ENCODE results near the gene PRPF31. TPM values are rescaled to one million over a fixed set of nuclear protein-coding genes. Genes with fewer than 3 reads are reported as not detected.
A peak's percentile ranks its signal among the peaks of the same experiment; 100 is the strongest.
"Not testable (repeated sequence)": the region's sequence is repeated elsewhere in the genome, so short reads cannot be mapped to it uniquely, and the experiment has no call there.

Gene PRPF31
- total RNA-seq, 1 experiment from 2014 or later: 67.3 TPM

DNA sequence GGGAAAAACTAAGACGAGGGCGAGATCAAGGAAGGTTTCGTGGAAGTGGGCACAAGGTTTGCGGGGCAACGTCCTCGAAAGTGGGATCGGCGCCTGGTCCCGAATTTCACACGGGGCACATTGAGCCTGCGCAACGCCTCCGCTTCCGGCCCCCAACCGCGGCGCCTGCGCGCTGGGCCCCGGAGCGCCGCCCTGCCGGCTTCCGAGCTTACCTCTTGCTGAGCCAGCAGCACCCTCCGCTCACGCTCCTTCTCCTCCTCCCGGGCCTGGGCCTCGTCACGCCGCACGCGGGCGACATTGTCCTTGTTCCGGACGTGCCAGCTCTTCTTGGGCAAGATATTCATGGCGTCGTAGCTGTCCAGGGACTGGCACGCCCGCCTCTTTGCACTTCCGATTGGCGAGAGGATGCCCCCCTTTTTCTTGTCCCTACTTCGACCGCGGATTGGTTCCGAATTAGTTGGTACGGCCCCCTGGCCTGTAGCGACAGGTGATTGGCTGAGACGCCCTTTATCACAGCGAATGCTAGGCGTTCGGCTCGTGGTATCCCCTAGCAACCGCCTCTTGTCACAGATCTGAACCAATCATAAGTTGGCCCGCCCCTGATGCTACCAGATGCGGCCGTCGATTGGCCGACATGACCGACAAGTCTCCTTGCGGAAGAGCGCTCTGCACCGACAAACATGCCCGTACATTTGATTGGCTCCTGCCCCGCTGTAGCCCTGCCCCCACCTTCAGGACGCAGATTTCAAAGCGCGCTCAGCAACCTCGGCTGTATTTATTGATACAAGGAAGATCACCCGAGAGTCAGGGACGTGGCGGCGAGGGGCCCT, 44.0 kb downstream of the PRPF31 start, which contains the start of gene LENG1:
Gene LENG1 (minus strand): TSS at position 370 of the 830 bp plus-strand sequence. CDS start 26 bp downstream, at position 344.
- H3K36me3 ChIP-seq: peaks cover 22% of the 10 kb centered on the region
- no peaks in the 10 kb centered on the region for H3K27me3 ChIP-seq
- H3K9me3 ChIP-seq (replicated peaks): 0 out of 2 replicates have a peak, but pooled peaks cover 3% of the 10 kb centered on the region
- H3K27ac ChIP-seq: peak within 1 kb of the TSS; percentile 78
- peak; percentile 100 for DNase-seq
- peaks cover 8% of the 10 kb centered on the region for H3K4me1 ChIP-seq
- H3K4me3 ChIP-seq: peak within 1 kb of the TSS; percentile 88

DNA sequence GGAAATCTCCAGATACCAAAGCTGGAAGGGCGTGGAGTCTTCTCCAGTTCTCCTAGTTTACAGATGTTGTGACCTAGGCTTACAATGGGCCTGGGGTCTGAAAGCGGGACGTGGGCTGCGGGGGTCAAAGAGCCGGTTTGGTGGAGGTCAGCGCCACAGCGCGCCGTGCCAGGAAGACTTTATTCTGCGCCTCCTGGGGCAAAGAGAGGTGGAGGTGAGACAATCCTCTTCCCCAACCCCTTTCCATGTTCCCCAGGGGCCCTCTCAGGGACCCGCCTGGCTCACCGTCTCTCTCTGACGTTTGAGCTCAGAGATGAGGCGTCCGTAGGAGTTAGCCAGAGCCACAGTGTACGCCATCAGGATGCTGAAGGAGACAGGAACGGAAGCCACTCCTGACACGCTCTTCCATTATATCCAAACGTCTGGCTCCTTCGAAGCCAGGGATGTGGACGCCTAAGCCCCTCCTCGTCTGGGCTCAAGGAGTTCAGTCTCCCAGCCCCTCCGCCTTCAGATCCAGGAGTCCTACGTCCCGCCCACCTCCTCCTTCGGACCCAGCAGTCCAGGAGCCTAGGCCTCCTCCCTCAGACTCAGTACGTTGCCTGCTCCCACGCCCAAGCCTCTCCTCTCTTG, 44.7 kb downstream of the PRPF31 start:
- Histone ChIP-seq H3K4me1 (peaks cover 8% of the 10 kb centered on the region), H3K4me3 (peak overlapping the region; percentile 88), H3K27ac (peak overlapping the region; percentile 35), H3K36me3 (peaks cover 18% of the 10 kb centered on the region), H3K27me3 (no peaks in the 10 kb centered on the region), H3K9me3 (replicated peaks) (0 out of 2 replicates have a peak, but pooled peaks cover 4% of the 10 kb centered on the region)
- peak in 1 of 2 experiments; percentile 49 for DNase-seq

DNA sequence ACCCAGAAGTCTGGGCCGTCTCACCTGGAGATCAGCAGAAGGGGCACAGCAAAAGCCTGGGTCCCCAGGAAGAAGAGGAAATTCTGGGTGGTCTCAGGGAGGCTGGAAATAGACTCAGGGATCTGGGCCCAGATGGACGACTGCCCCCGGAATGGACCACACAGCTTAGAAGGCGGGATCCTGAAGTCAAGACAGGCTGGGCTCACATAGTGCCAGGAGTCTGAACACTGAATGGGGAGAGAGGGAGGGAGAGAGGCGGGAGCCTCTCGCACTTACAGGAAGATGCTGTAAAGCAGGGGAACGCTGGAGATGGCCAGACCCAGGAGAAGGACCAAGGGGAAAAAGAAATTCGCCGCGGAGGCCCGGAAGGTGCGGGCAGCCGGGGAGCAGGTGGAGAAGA, 45.3 kb downstream of the PRPF31 start:
- peak overlapping the region; percentile 88 for H3K4me3 ChIP-seq
- DNase-seq: no peak
- H3K27ac ChIP-seq: no peak overlapping the region
- H3K36me3 ChIP-seq: peaks cover 15% of the 10 kb centered on the region
- H3K9me3 ChIP-seq (replicated peaks): 0 out of 2 replicates have a peak, but pooled peaks cover 4% of the 10 kb centered on the region
- H3K4me1 ChIP-seq: peaks cover 8% of the 10 kb centered on the region
- H3K27me3 ChIP-seq: no peaks in the 10 kb centered on the region

DNA sequence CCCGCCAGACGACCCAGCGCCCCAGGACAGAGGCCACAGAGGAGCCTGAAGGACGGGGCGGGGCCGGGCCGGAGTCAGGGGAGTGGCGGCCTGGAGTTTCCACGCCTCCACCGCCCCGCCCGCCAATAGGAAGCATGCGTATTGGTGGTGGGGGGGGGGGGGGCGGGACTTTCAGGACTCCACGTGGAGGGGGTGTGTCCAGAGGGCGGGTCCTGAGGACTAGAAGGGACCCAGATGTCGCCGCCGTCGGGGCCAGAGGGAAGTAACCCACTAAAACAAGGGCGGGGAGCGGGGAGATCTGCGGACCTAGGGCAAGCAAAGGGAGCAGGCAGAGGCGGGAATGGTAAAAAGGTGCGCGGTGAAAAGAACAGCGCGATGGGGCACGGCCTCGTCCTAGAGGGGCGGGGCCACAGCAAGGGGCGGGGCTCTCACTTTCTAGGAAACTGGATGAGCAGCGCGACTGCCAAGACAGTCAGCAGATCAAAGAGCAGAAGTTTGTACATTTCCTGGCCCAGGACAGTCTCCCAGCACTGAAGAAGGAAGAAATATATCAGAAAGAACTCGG, 46.8 kb downstream of the PRPF31 start:
- Histone ChIP-seq H3K9me3 (replicated peaks) (0 out of 2 replicates have a peak, but pooled peaks cover 4% of the 10 kb centered on the region), H3K4me3 (no peak overlapping the region), H3K27me3 (no peaks in the 10 kb centered on the region), H3K27ac (no peak overlapping the region), H3K36me3 (peaks cover 3% of the 10 kb centered on the region; the same call in 1 of the 2 replicates), H3K4me1 (peaks cover 8% of the 10 kb centered on the region)
- no peak for DNase-seq

DNA sequence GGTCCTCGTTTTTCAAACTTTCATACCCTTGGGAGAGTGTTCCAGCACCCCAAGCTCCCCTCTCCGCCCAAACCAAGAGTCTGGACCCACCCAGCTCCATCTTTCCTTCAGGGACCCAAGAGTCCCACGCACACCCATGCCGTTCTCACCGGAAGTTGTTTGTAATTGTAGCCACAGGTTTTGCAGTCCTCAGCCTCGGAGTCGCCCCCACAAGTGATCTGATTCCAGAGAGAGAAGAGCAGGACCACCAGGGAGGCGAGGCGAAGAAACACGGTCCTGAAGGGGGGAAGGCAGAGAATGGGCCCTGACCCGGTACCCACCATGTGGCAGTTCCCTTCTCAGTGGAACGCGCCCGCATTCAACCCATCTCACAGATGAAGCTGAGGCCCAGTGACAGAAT, 47.3 kb downstream of the PRPF31 start:
- Histone ChIP-seq H3K27me3 (no peaks in the 10 kb centered on the region), H3K27ac (no peak overlapping the region), H3K36me3 (no peaks in the 10 kb centered on the region), H3K9me3 (replicated peaks) (0 out of 2 replicates have a peak, but pooled peaks cover 4% of the 10 kb centered on the region), H3K4me3 (no peak overlapping the region), H3K4me1 (peaks cover 8% of the 10 kb centered on the region)
- DNase-seq: no peak

DNA sequence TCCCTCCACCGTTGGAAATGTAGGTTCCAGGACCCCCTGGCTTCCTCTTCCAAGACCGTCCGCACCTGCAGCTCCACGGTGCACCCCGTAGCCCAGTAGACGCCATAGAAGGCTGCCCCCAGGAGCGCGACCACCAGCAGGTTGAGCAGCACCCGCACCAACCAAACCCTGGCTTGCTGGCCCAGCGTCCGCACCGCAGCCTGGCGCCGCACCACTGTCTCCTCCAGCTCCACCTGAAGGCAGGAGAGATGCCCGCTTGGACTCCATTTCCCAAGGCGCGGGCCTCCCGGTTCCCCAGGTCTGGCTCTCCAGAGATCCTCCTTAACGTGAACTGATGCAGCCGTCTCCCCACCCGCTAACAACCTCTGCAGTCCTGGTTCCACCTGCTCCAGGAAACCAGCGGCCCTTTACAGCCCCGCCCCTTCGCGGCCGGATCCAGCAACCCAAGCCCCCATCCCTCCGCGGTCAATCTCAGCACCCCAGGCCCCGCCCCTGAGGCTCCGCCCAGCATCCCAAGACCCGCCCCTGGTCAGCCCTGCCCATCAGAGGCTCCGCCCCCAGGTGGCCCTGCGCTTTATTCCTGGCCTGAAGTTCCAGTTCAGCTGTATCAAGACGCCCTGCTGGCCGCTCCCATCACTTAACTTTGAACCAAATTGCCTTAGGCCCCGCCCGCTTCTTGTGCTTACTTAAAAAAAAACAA, 49.0 kb downstream of the PRPF31 start:
- no peaks in the 10 kb centered on the region for H3K36me3 ChIP-seq
- H3K4me3 ChIP-seq: no peak overlapping the region
- H3K9me3 ChIP-seq (replicated peaks): 0 out of 2 replicates have a peak, but pooled peaks cover 4% of the 10 kb centered on the region
- no peaks in the 10 kb centered on the region; the same call in 1 of the 2 replicates for H3K4me1 ChIP-seq
- no peak overlapping the region for H3K27ac ChIP-seq
- DNase-seq: no peak
- H3K27me3 ChIP-seq: no peaks in the 10 kb centered on the region

DNA sequence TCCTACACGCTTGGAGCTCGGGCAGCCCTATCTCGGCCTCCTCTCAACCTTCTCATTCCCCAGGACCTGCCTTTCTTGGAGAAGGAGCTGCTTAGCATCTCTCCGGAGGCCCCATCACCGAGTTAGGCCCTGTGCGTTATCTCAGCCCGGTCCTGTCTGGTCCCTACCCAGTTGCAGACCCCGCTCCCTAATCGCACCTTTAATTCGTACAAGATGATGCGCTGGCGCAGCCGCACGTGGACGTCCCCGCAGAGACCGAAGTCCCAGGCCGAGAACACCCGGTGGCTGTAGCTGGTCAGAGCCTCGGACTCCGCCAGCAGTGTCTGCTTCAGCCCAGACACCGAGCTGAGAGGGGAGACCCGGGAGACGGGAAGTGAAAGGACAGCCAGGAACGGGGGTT, 49.7 kb downstream of the PRPF31 start:
- no peaks in the 10 kb centered on the region for H3K36me3 ChIP-seq
- H3K27ac ChIP-seq: no peak overlapping the region
- no peaks in the 10 kb centered on the region; the same call in 1 of the 2 replicates for H3K4me1 ChIP-seq

DNA sequence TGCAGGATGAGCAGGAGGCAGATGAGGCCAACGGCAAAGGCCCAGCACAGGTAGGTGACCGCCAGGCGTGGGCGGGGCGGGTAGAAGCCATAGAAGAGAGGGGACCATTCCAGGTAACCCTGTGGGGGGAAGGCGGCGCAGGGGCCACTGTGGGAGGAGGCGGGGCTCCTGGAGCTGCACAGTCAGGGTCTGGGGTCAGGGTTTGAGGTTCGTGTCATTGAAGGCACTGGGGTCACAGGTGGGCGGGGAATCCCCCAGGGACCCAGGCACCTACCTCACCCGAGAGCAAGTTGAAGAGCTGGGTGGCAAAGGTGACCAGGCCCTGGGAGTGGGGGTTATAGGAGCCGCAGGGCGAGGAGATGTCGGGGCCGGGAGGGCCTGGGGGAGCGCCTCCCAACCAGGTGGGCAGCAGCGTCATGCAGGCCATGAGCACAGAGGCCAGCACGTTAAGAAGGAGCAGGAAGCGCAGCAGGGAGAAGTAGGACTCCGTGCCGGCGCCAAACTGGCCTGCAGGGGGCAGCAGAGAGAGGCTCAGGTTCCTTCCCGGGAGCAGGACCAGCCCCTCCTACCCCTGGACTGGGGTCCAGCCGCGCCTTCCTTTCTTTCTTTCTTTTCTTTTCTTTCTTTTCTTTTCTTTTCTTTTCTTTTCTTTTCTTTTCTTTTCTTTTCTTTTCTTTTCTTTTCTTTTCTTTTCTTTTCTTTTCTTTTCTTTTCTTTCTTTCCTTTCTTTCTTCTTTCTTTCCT, 52.8 kb downstream of the PRPF31 start:
- H3K9me3 ChIP-seq (replicated peaks): 0 out of 2 replicates have a peak, but pooled peaks cover 4% of the 10 kb centered on the region
- no peaks in the 10 kb centered on the region for H3K27me3 ChIP-seq
- H3K27ac ChIP-seq: no peak overlapping the region
- DNase-seq: peak; percentile 89 to 93
- no peaks in the 10 kb centered on the region for H3K4me1 ChIP-seq
- H3K4me3 ChIP-seq: no peak overlapping the region
- no peaks in the 10 kb centered on the region for H3K36me3 ChIP-seq

More for the DNA sequence above, 49.7 kb downstream of the PRPF31 start:
- no peak for DNase-seq
- Histone ChIP-seq H3K9me3 (replicated peaks) (0 out of 2 replicates have a peak, but pooled peaks cover 4% of the 10 kb centered on the region), H3K27me3 (no peaks in the 10 kb centered on the region), H3K4me3 (no peak overlapping the region)

DNA sequence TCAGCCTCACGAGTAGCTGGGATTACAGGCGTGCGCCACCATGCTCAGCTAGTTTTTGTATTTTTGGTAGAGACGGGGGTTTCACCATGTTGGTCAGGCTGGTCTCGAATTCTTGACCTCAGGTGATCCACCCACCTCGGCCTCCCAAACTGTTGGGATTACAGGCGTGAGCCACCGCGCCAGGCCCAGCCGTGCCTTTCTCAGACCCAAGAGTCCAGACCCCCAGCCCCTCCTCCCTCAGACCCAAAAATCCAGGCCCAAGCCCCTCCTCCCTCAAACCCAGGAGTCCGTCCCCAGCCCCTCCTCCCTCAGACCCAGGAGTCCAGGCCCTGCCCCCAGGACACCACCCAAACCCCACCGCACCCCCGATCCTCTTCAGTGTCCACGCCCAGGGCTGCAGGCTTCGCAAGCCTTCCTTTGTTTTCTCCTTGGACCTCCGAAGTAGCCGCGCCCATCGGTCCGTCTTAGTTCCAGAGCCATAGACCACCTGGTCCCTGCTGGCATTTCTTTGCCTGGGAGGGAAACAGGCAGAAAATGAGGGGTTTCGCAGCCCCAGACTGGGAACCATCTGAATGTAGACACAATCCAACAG, 53.7 kb downstream of the PRPF31 start:
- Histone ChIP-seq H3K36me3 (no peaks in the 10 kb centered on the region), H3K9me3 (replicated peaks) (0 out of 2 replicates have a peak, but pooled peaks cover 4% of the 10 kb centered on the region), H3K4me3 (no peak overlapping the region)

DNA sequence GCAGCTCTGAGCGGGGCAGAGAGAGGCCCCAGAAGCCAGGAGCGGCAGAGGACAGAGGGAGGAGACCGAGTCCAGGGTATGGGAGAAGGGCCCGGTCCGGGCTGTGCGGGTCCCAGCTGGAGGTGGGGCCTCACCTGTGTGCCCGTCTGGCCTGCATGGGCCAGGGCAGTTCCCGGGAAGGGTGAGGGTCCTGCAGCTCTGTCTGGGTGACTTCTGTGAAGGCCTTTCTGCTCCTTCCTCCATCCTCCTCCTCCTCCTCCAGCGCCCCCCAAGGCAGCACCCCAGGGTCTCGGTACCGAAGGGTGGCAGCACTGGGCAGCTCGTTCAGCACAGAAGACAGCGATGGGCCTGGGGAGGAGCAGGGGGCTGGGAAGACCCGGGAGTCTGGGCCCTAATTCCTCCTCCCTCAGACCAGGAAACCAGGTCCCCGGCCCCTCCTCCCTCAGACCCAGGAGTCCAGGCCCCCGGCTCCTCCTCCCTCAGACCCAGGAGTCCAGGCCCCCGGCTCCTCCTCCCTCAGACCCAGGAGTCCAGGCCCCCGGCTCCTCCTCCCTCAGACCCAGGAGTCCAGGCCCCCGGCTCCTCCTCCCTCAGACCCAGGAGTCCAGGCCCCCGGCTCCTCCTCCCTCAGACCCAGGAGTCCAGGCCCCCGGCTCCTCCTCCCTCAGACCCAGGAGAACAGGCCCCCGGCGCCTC, 56.3 kb downstream of the PRPF31 start:
- not testable (repeated sequence) for H3K36me3 ChIP-seq; H3K4me1 ChIP-seq; DNase-seq; H3K27me3 ChIP-seq; H3K27ac ChIP-seq; H3K9me3 ChIP-seq (replicated peaks); H3K4me3 ChIP-seq

More for the DNA sequence above, 53.7 kb downstream of the PRPF31 start:
- Histone ChIP-seq H3K4me1 (no peaks in the 10 kb centered on the region), H3K27me3 (no peaks in the 10 kb centered on the region), H3K27ac (no peak overlapping the region)
- no peak for DNase-seq

DNA sequence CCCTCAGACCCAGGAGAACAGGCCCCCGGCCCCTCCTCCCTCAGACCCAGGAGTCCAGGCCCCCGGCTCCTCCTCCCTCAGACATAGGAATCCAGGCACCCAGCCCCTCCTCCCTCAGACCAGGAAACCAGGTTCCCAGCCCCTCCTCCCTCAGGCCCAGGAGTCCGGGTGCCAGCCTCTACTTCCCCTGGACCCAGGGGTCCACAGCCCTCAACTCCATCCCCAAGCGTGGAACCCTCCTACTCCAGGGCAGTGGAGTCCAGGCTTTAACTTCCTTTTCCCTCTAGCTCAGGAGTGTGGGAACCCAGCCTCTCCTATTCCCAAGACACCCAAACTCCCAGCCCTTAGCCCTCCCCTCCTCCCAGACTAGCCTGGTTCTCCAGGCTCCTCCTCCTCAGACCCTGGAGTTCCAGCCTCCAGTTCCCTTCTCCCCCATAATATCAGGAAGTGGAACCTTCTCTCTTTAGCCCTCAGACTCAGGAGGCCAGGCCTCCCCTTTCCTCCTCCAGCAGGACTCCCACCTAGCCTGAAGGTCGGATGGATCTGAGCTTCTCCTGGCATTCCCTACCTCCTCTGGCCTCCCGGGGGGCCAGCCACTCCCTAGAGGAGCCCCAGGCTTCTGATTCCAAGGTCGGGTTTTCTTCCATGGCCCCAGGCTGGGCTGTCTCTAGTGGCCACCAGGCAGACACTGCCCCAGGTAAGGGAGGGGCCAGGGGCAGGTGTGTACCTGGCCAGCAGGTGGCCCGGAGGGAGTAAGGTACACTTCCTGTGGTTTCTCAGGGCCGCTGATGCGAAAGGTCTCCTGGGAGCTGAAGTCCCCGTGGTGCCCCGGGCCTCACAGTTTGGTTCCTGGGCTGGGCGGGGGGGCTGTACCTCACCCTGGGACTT, 57.2 kb downstream of the PRPF31 start, which contains the start of gene TMC4:
Gene TMC4 (minus strand): TSS at position 690 of the 888 bp plus-strand sequence. CDS start 43 bp downstream, at position 647.
- H3K4me3 ChIP-seq: no peak within 1 kb of the TSS
- H3K27ac ChIP-seq: no peak within 1 kb of the TSS
- no peaks in the 10 kb centered on the region for H3K4me1 ChIP-seq
- H3K36me3 ChIP-seq: no peaks in the 10 kb centered on the region
- DNase-seq: no peak
- H3K27me3 ChIP-seq: no peaks in the 10 kb centered on the region
- H3K9me3 ChIP-seq (replicated peaks): no peaks in the 10 kb centered on the region

DNA sequence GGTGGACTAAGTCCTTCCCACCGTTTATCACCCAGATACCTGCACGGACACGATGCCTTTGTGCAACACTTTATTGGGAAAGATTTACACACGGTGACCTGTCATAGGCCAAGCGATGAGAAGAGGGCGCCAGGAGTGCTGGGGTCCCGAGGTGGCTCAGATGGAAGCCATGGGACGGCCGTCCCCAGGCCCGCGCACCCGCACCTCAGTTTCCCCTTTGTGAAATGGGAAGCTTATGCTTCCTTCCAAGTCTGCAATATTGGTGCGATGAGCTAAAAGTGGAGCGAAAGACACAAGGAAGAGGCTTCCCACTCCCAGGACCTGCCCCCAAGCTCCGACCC, 57.8 kb downstream of the PRPF31 start:
- H3K4me1 ChIP-seq: no peaks in the 10 kb centered on the region
- DNase-seq: no peak
- no peak overlapping the region for H3K4me3 ChIP-seq
- peaks cover 4% of the 10 kb centered on the region; the same call in 1 of the 2 replicates for H3K36me3 ChIP-seq
- no peaks in the 10 kb centered on the region for H3K9me3 ChIP-seq (replicated peaks)
- H3K27me3 ChIP-seq: no peaks in the 10 kb centered on the region
- H3K27ac ChIP-seq: no peak overlapping the region

Data from SJCRH30 (cell line).